GM18505 (cell line): ENCODE results near the gene DYNLL1.
"Not testable (repeated sequence)": the region's sequence is repeated elsewhere in the genome, so short reads cannot be mapped to it uniquely, and the experiment has no call there.

Source experiments
- ATAC-seq: cut with Tn5 transposase; IDR thresholded peaks from one replicate; pipeline ENCODE4 v1.9.1; 2021; ENCODE audit not compliant: unreplicated experiment
- POLR2A ChIP-seq: IDR thresholded peaks from 4 replicates; pipeline ENCODE4 v1.6.1; 2011; ENCODE audit warnings: borderline replicate concordance; ENCODE audit not compliant: insufficient read depth, insufficient read length; ENCODE audit errors: extremely low read depth

Gene DYNLL1

GRCh38 chr12:120468325-120468820 lies 27.5 kb upstream of the DYNLL1 start:
- ATAC-seq: no peak
- no peak for TF ChIP-seq POLR2A

- TF ChIP-seq POLR2A: no peak
- peak; percentile 30 for ATAC-seq
These were observed 27.0 kb upstream of the DYNLL1 start for GRCh38 chr12:120468821-120469449.

- peak; percentile 89 for TF ChIP-seq POLR2A
- peak; percentile 90 for ATAC-seq
These were observed 26.3 kb upstream of the DYNLL1 start, which contains the start of gene SRSF9 for GRCh38 chr12:120469450-120470149. Gene SRSF9 (minus strand): TSS chr12:120469748. CDS start chr12:120469609, 139 bp downstream.

- ATAC-seq: peak; percentile 9
These were observed 25.6 kb upstream of the DYNLL1 start for GRCh38 chr12:120470150-120470784.

GRCh38 chr12:120472521-120472920 lies 23.4 kb upstream of the DYNLL1 start:
- no peak for TF ChIP-seq POLR2A
- no peak for ATAC-seq

More at GRCh38 chr12:120470150-120470784, 25.6 kb upstream of the DYNLL1 start:
- TF ChIP-seq POLR2A: no peak

GRCh38 chr12:120473807-120474615 lies 21.9 kb upstream of the DYNLL1 start:
- TF ChIP-seq POLR2A: no peak
- no peak for ATAC-seq

GRCh38 chr12:120474616-120474960 lies 21.3 kb upstream of the DYNLL1 start:
- TF ChIP-seq POLR2A: no peak
- no peak for ATAC-seq

GRCh38 chr12:120475643-120476042 lies 20.3 kb upstream of the DYNLL1 start:
- no peak for TF ChIP-seq POLR2A
- no peak for ATAC-seq

- no peak for ATAC-seq
- TF ChIP-seq POLR2A: no peak
These were observed 16.5 kb upstream of the DYNLL1 start for GRCh38 chr12:120479458-120479857.

- no peak for ATAC-seq
- TF ChIP-seq POLR2A: no peak
These were observed 15.7 kb upstream of the DYNLL1 start for GRCh38 chr12:120480211-120480610.

GRCh38 chr12:120481022-120481767 lies 14.7 kb upstream of the DYNLL1 start:
- TF ChIP-seq POLR2A: no peak
- ATAC-seq: no peak

GRCh38 chr12:120483621-120484020 lies 12.3 kb upstream of the DYNLL1 start:
- no peak for TF ChIP-seq POLR2A
- no peak for ATAC-seq

- TF ChIP-seq POLR2A: no peak
These were observed 9.7 kb upstream of the DYNLL1 start for GRCh38 chr12:120485961-120486881.

GRCh38 chr12:120487552-120487951 lies 8.4 kb upstream of the DYNLL1 start:
- ATAC-seq: not testable (repeated sequence)

More at GRCh38 chr12:120485961-120486881, 9.7 kb upstream of the DYNLL1 start:
- ATAC-seq: no peak
